ENCODE data around the gene VPS9D1.

DNA sequence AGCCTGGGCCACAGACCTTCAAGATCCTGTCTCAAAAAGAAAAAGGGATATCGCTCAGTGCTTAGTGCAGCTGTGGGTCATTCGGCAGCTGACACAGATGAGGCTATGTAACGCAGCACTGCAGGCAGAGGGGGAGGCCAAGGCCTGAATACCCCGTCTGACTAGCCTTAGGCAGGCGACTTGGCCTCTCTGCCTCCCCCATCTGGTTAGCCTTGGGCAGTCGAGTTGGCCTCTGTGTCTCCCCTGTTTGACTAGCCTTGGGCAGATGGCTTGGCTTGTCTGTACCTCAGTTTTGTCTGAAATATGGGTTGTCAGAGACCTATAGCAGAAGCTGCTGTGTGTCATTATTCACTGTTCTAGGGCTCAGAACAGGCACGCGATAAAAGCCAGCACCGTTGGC, 53.1 kb downstream of the VPS9D1 start:
- TF ChIP-seq, protein P1, sequence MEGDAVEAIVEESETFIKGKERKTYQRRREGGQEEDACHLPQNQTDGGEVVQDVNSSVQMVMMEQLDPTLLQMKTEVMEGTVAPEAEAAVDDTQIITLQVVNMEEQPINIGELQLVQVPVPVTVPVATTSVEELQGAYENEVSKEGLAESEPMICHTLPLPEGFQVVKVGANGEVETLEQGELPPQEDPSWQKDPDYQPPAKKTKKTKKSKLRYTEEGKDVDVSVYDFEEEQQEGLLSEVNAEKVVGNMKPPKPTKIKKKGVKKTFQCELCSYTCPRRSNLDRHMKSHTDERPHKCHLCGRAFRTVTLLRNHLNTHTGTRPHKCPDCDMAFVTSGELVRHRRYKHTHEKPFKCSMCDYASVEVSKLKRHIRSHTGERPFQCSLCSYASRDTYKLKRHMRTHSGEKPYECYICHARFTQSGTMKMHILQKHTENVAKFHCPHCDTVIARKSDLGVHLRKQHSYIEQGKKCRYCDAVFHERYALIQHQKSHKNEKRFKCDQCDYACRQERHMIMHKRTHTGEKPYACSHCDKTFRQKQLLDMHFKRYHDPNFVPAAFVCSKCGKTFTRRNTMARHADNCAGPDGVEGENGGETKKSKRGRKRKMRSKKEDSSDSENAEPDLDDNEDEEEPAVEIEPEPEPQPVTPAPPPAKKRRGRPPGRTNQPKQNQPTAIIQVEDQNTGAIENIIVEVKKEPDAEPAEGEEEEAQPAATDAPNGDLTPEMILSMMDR (IDR thresholded peaks at IDR 0.05), result no peak
- TF ChIP-seq, protein P2, sequence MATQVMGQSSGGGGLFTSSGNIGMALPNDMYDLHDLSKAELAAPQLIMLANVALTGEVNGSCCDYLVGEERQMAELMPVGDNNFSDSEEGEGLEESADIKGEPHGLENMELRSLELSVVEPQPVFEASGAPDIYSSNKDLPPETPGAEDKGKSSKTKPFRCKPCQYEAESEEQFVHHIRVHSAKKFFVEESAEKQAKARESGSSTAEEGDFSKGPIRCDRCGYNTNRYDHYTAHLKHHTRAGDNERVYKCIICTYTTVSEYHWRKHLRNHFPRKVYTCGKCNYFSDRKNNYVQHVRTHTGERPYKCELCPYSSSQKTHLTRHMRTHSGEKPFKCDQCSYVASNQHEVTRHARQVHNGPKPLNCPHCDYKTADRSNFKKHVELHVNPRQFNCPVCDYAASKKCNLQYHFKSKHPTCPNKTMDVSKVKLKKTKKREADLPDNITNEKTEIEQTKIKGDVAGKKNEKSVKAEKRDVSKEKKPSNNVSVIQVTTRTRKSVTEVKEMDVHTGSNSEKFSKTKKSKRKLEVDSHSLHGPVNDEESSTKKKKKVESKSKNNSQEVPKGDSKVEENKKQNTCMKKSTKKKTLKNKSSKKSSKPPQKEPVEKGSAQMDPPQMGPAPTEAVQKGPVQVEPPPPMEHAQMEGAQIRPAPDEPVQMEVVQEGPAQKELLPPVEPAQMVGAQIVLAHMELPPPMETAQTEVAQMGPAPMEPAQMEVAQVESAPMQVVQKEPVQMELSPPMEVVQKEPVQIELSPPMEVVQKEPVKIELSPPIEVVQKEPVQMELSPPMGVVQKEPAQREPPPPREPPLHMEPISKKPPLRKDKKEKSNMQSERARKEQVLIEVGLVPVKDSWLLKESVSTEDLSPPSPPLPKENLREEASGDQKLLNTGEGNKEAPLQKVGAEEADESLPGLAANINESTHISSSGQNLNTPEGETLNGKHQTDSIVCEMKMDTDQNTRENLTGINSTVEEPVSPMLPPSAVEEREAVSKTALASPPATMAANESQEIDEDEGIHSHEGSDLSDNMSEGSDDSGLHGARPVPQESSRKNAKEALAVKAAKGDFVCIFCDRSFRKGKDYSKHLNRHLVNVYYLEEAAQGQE (IDR thresholded peaks at IDR 0.05; ENCODE audit: insufficient read depth in 1 of 2, low read depth in 2 of 2, low read length in 1 of 2), result no peak
- TF ChIP-seq POLR2AphosphoS5 (IDR thresholded peaks at IDR 0.05; ENCODE audit: low read depth, low read length), result no peak
